ENCODE data around the gene PAQR9.

The PAQR9 gene

DNA sequence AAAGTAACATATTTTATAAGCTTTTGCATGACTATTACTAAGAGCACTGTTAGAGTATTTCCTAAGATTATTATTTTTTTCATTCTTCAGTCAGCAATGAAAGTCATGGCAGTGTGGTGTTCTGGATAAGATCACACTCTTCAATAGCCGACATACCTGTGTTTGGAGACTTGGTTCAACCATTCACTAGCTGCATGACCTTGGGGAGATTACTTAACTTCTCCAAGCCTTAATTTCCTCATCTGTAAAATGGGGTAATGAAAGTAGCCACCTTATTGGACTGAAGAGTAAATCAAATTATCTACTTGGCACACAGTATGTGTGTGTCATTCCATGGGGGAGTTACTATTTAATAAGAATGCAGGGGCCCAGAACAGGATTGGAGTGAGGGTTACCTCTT, 50.0 kb downstream of the PAQR9 start:
- DNase-seq = no peak

DNA sequence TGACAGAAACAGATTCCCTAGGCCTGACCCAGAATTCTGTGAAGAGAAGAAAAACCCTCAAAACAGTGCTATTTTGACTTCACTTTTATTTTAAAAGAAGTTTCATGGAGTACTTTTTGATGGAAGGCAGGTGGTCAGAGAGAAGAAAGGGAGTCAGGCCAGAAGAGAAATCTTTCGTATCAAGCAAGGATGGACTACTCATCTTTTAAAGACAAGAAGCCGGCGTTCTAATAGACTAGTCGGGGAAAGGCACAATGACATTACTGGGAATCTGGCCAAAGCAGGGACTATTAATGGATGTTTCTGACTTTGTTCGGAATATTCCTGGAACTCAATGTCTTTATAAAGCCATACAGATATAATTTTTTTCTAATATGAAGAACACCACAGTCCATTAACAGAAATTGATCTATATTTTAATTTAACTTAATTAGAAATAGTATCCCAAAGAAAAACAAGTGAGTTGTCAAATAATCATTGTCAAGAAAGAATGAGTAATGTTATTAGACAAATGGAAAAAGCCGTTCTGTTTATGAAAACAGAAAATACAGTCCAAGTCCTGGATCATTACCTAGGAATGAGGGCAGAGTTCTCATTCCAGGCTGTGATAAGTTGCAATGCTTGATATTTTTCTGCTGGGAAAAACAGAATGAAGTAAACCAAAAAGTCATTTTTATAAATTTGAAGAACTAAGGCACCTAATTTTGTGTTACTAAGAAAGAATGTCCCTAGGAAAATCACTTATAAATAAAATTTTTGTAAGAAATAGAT, 50.9 kb downstream of the PAQR9 start:
- DNase-seq = no peak
